OCI-M2 (cell line): ENCODE measurements around the gene PLAC8L1.

Source experiments
- DNase-seq: peaks from one replicate; lab custom pipeline; 2025; ENCODE audit not compliant: unreplicated experiment; lab: John Stamatoyannopoulos, UW

PLAC8L1 gene

DNA sequence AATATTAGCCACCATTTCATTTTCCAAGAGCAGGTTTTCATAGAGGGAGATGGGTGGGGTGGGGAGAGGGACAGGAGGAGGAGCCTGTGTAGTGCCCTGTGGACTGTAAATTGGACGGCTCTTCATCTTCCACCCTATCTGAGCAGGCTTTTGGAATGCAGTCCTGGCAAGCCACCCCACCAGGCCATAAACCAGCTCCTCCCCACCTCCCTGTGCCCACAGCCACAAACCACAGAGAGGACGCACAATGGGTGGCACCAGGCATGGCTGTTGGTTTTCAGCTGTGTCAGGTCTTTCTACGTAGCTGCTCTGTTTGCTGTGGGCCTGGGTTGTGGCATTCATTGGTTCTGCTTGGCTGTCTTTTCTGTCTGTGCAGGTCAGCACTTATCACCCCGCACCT, 58.0 kb downstream of the PLAC8L1 start:
- no peak for DNase-seq

DNA sequence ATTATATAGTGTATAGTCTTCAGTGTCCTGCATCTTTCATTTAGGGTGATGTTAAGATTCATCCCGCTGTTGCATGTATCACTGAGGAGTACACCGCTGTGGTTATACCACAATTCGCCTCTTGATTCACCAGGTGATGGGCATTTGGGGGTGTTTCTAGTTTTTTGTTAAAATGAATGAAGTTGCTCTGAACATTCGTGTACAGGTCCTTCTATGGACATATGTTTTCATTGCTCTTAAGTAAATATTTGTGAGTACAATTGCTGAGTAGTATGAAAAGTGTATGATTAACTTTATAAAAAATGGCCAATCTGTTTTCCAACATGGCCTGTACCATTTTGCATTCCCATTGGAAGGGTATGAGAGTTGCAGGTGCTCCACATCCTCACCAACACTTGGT, 61.7 kb downstream of the PLAC8L1 start:
- DNase-seq = no peak

DNA sequence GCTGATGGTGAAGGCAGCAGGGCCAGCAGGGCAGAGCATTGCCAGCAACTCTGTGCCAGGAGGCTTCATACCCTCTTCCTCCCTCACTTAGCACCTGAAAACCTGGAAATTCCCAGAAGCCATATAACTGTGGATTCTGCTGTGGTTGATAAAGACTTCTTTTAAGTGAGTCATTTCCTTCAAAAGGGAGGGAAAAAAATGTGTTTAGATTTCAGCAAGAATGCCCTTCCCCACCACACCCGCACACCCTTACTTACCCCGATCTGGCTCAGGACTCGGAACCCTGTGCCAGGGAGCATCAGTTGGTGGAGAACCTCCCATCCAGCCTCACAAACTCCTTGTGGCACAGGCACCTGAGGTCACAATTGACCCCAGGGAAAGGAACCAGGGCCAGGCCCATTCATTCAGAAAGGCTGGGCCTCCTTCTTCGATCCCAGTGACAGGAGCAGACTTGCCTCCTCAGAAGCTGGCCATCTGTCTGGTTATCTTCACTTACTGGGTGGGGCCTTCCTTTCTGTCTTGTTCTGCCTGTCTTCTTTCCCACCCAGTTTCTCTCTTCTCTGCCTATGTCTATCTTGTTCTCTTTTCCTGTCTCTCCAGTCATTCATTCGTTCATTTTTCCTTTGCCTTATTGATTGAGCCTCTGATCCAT, 62.6 kb downstream of the PLAC8L1 start:
- no peak for DNase-seq

DNA sequence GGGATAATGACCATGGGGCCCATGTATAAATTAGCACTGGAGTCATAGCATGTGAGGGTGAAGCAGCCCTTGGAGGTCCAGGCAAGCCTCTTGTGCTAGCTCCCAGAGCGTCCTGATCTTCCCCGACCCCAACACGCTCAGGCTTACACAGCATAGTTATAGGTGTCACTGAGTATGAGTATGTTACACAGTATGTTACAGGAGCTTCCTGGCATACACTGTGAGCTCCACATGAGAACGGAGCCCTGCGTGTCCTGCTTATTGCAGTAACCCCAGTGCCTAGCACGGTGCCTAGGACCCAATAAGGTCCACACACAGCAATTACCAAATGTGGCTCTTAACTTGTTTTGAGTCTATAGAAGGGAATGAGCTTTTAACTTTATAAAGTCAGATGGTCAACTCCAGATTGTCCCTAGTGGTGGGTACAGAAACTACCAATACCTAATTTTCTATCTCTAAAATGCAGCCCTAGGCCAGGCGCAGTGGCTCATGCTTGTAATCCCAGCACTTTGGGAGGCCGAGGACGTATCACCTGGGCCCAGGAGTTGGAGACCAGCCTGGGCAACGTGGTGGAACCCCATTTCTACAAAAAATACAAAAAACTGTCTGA, 64.1 kb downstream of the PLAC8L1 start:
- no peak for DNase-seq

DNA sequence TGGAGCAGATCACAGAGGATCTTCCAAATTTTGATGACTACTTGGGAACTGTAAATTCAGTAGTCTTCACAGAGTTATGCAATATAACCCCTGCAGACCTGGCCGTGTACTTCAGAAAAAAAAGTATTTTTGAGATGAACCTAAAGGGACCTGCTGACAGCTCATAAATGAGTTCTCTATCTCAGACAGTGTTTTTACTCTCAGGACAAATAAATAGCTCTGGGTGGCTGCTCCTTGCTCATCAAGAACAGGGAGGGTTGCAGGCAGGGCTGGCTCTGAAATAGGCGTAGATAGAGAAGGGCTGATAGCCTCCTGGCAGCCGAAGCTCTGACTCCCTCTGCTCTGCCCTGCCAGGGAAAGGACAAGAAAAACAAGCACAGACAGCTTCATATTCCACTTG, 64.8 kb downstream of the PLAC8L1 start:
- DNase-seq = no peak

DNA sequence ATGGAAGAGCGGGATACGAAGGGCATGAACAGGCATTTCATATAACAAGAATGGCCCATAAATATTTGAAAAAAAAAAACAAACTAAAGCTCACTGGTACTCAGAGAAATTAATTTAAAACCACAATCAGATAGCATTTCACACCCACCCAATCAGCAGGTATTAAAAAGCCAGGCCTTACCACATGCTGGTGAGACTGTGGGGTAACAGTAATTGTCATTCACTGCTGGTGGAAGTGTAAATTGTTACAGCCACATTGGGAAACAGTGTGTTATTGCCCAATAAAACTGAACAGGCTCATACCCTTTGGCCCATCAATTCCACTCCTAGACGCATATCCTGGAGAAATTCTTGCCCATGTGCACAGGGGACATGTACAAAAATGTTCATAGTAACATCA, 66.0 kb downstream of the PLAC8L1 start:
- DNase-seq = no peak

DNA sequence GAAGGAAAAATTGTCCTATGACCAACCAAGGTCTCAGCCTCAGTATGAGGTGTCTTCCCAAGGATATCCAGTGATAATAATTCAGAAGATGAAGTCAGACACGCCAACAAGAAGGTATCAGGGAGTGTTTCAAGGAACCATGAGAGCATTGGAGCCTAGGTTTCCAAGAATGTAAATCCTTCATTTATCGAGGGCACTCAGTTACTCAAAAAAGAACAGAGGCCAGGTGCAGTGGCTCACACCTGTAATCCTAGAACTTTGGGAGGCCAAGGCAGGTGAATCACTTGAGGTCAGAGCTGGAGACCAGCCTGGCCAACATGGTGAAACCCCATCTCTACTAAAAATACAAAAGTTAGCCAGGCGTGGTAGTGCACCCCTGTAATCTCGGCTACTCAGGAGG, 70.8 kb downstream of the PLAC8L1 start:
- DNase-seq = no peak
